Type B pancreatic cell (in vitro differentiated cells): Measurements from ENCODE around the gene ITPR2. TPM values are rescaled to one million over a fixed set of nuclear protein-coding genes. Genes with fewer than 3 reads are reported as not detected.

ENCODE experiments used
- DNase-seq: peaks from one replicate; pipeline ENCODE4 v3.0.0; 2021; ENCODE audit warnings: mixed read lengths; ENCODE audit not compliant: unreplicated experiment; ENCODE audit errors: extremely low spot score
- H3K27ac Mint-ChIP-seq: 2 replicates; pipeline ENCODE4 v1.8.0; 2021; ENCODE audit warnings: mild to moderate bottlenecking, mixed read lengths
- H3K27me3 Mint-ChIP-seq: 2 replicates; pipeline ENCODE4 v1.8.0; 2021; ENCODE audit warnings: mixed read lengths
- H3K36me3 Mint-ChIP-seq: 2 replicates; pipeline ENCODE4 v1.8.0; 2021; ENCODE audit warnings: mixed read lengths
- H3K4me1 Mint-ChIP-seq: one replicate; pipeline ENCODE4 v1.8.0; 2021; ENCODE audit warnings: mixed read lengths; ENCODE audit not compliant: unreplicated experiment
- H3K4me3 Mint-ChIP-seq: 2 replicates; pipeline ENCODE4 v1.8.0; 2021; ENCODE audit warnings: mild to moderate bottlenecking, mixed read lengths
- H3K9me3 Mint-ChIP-seq: 2 replicates; pipeline ENCODE4 v1.8.0; 2021; ENCODE audit warnings: mixed read lengths
- CTCF ChIP-seq: fragments of 200-600 bp; sonication (generic); conservative IDR thresholded peaks from 2 replicates; pipeline ENCODE4 v1.5.0; 2021; ENCODE audit warnings: antibody characterized with exemption, mild to moderate bottlenecking
- total RNA-seq: library from RNA; stranded (reverse); gene quantifications from 2 replicates; pipeline ENCODE4 v1.2.1, GENCODE V29; 2021; ENCODE audit warnings: low replicate concordance

ITPR2 gene
- total RNA-seq, 1 donor from 2014 or later, result 33.7 TPM

- no peak for TF ChIP-seq CTCF
- Mint-ChIP-seq H3K4me3 (peak overlapping the region; percentile 90), H3K27ac (peak overlapping the region; percentile 87)
These were observed 2.0 kb downstream of the ITPR2 start for GRCh38 chr12:26830783-26831551.

GRCh38 chr12:26830363-26830762 lies 2.6 kb downstream of the ITPR2 start:
- peaks cover 12% of the 10 kb centered on the region for H3K4me1 Mint-ChIP-seq
- no peak for TF ChIP-seq CTCF
- H3K4me3 Mint-ChIP-seq, result peak overlapping the region; percentile 90
- peak overlapping the region; percentile 87 for H3K27ac Mint-ChIP-seq
- H3K27me3 Mint-ChIP-seq, result no peaks in the 10 kb centered on the region
- no peaks in the 10 kb centered on the region for H3K9me3 Mint-ChIP-seq
- DNase-seq, result no peak
- H3K36me3 Mint-ChIP-seq, result peaks cover 19% of the 10 kb centered on the region

More at GRCh38 chr12:26830783-26831551, 2.0 kb downstream of the ITPR2 start:
- Mint-ChIP-seq H3K27me3 (peaks cover 2% of the 10 kb centered on the region), H3K4me1 (peaks cover 12% of the 10 kb centered on the region), H3K9me3 (peaks cover under 1% of the 10 kb centered on the region), H3K36me3 (peaks cover 14% of the 10 kb centered on the region)
- no peak for DNase-seq

GRCh38 chr12:26828280-26829073 lies 4.5 kb downstream of the ITPR2 start:
- DNase-seq, result no peak
- no peak for TF ChIP-seq CTCF
- H3K9me3 Mint-ChIP-seq, result no peaks in the 10 kb centered on the region
- H3K27ac Mint-ChIP-seq, result no peak overlapping the region
- H3K4me1 Mint-ChIP-seq, result peaks cover 12% of the 10 kb centered on the region
- H3K4me3 Mint-ChIP-seq, result peak overlapping the region; percentile 4
- no peaks in the 10 kb centered on the region for H3K27me3 Mint-ChIP-seq
- peaks cover 19% of the 10 kb centered on the region for H3K36me3 Mint-ChIP-seq

- no peak for DNase-seq
- no peaks in the 10 kb centered on the region for H3K9me3 Mint-ChIP-seq
- H3K4me1 Mint-ChIP-seq, result peaks cover 12% of the 10 kb centered on the region
- H3K36me3 Mint-ChIP-seq, result peaks cover 22% of the 10 kb centered on the region
- H3K27ac Mint-ChIP-seq, result no peak overlapping the region
- no peak for TF ChIP-seq CTCF
- no peak overlapping the region for H3K4me3 Mint-ChIP-seq
- no peaks in the 10 kb centered on the region for H3K27me3 Mint-ChIP-seq
These were observed 6.6 kb downstream of the ITPR2 start for GRCh38 chr12:26826437-26826836.

- Mint-ChIP-seq H3K4me3 (no peak overlapping the region), H3K27ac (no peak overlapping the region), H3K36me3 (peaks cover 21% of the 10 kb centered on the region), H3K9me3 (no peaks in the 10 kb centered on the region), H3K27me3 (no peaks in the 10 kb centered on the region), H3K4me1 (peaks cover 4% of the 10 kb centered on the region)
- TF ChIP-seq CTCF, result no peak
- DNase-seq, result no peak
These were observed 7.5 kb downstream of the ITPR2 start for GRCh38 chr12:26825459-26826016.
